H9 (cell line): ENCODE data around the gene CPXM1. TPM values are rescaled to one million over a fixed set of nuclear protein-coding genes. Genes with fewer than 3 reads are reported as not detected.

ENCODE experiments used
- DNase-seq: peaks from one replicate; pipeline ENCODE4 v3.0.0-alpha.2; 2017
- H2AFZ ChIP-seq: one replicate; pipeline ENCODE4 v1.6.1; 2013; ENCODE audit warnings: mild to moderate bottlenecking, low read length, control low read depth, moderate library complexity
- H2AK5ac ChIP-seq: 2 replicates; pipeline ENCODE4 v1.6.1; 2013; ENCODE audit warnings: low read length, control low read depth, mixed read lengths; ENCODE audit not compliant: insufficient read length
- H2BK120ac ChIP-seq: one replicate; pipeline ENCODE4 v1.6.1; 2013; ENCODE audit warnings: low read depth, mild to moderate bottlenecking, low read length, control low read depth, inconsistent platforms; ENCODE audit not compliant: poor library complexity, severe bottlenecking
- H2BK12ac ChIP-seq: 2 replicates; pipeline ENCODE4 v1.6.1; 2013; ENCODE audit warnings: low read length, control low read depth, mixed read lengths, low read depth; ENCODE audit not compliant: insufficient read length
- H2BK15ac ChIP-seq: 2 replicates; pipeline ENCODE4 v1.6.1; 2013; ENCODE audit warnings: low read depth, low read length, control low read depth
- H2BK20ac ChIP-seq: one replicate; pipeline ENCODE4 v1.6.1; 2013; ENCODE audit warnings: low read depth, mild to moderate bottlenecking, low read length, control low read depth, inconsistent platforms; ENCODE audit not compliant: poor library complexity, severe bottlenecking
- H2BK5ac ChIP-seq: 2 replicates; pipeline ENCODE4 v1.6.1; 2013; ENCODE audit warnings: low read length, control low read depth, mixed read lengths; ENCODE audit not compliant: insufficient read length
- H3K14ac ChIP-seq: 2 replicates; pipeline ENCODE4 v1.6.1; 2013; ENCODE audit warnings: low read length, control low read depth; ENCODE audit not compliant: insufficient read depth
- H3K18ac ChIP-seq: 2 replicates; pipeline ENCODE4 v1.6.1; 2013; ENCODE audit warnings: low read depth, mild to moderate bottlenecking, mixed read lengths, low read length, control low read depth; ENCODE audit not compliant: insufficient read length
- H3K23ac ChIP-seq: 2 replicates; pipeline ENCODE4 v1.6.1; 2013; ENCODE audit warnings: low read length, control low read depth, mixed read lengths, low read depth; ENCODE audit not compliant: insufficient read length
- H3K23me2 ChIP-seq: 2 replicates; pipeline ENCODE4 v1.6.1; 2013; ENCODE audit warnings: low read depth, mild to moderate bottlenecking, mixed read lengths, low read length, control low read depth; ENCODE audit not compliant: insufficient read length, poor library complexity, severe bottlenecking
- H3K27ac ChIP-seq: 2 replicates; pipeline ENCODE4 v1.5.1; 2013; ENCODE audit warnings: low read length, control low read depth, mixed read lengths, low read depth; ENCODE audit not compliant: insufficient read length
- H3K27me3 ChIP-seq: 2 replicates; pipeline ENCODE4 v1.6.1; 2013; ENCODE audit warnings: low read length, control low read depth, inconsistent platforms; ENCODE audit not compliant: insufficient read depth
- H3K4ac ChIP-seq: 2 replicates; pipeline ENCODE4 v1.6.1; 2013; ENCODE audit warnings: low read depth, mild to moderate bottlenecking, control low read depth, inconsistent platforms, low read length, moderate library complexity
- H3K4me1 ChIP-seq: 2 replicates; pipeline ENCODE4 v1.6.1; 2013; ENCODE audit warnings: low read length, control low read depth, inconsistent platforms; ENCODE audit not compliant: insufficient read depth
- H3K4me2 ChIP-seq: 2 replicates; pipeline ENCODE4 v1.6.1; 2013; ENCODE audit warnings: low read length, control low read depth, mixed read lengths; ENCODE audit not compliant: insufficient read length, insufficient read depth
- H3K56ac ChIP-seq: 2 replicates; pipeline ENCODE4 v1.6.1; 2013; ENCODE audit warnings: low read depth, mild to moderate bottlenecking, mixed read lengths, low read length, control low read depth; ENCODE audit not compliant: insufficient read length
- H3K79me1 ChIP-seq: 2 replicates; pipeline ENCODE4 v1.6.1; 2013; ENCODE audit warnings: low read depth, mild to moderate bottlenecking, moderate library complexity, low read length, control low read depth, inconsistent platforms; ENCODE audit not compliant: insufficient read depth, poor library complexity, severe bottlenecking
- H3K79me2 ChIP-seq: 2 replicates; pipeline ENCODE4 v1.6.1; 2013; ENCODE audit warnings: low read length, control low read depth, inconsistent platforms; ENCODE audit not compliant: insufficient read depth
- H3K9ac ChIP-seq: 2 replicates; pipeline ENCODE4 v1.6.1; 2013; ENCODE audit warnings: low read length, control low read depth, mixed read lengths; ENCODE audit not compliant: insufficient read length; ENCODE audit errors: extremely low read depth
- H3K9me3 ChIP-seq: one replicate; pipeline ENCODE4 v1.6.1; 2013; ENCODE audit warnings: low read depth, low read length, inconsistent platforms; ENCODE audit not compliant: control insufficient read depth
- H3T11ph ChIP-seq: one replicate; pipeline ENCODE4 v1.6.1; 2013; ENCODE audit warnings: mild to moderate bottlenecking, low read length, control low read depth, inconsistent platforms
- H4K20me1 ChIP-seq: one replicate; pipeline ENCODE4 v1.6.1; 2013; ENCODE audit not compliant: control insufficient read depth, insufficient read length, insufficient read depth
- H4K5ac ChIP-seq: 2 replicates; pipeline ENCODE4 v1.6.1; 2013; ENCODE audit warnings: low read depth, mild to moderate bottlenecking, mixed read lengths, low read length, control low read depth; ENCODE audit not compliant: insufficient read length
- H4K8ac ChIP-seq: replicated peaks from 2 replicates; pipeline ENCODE4 v1.6.1; 2013; ENCODE audit warnings: low read length, control low read depth, mixed read lengths, low read depth; ENCODE audit not compliant: insufficient read length
- H4K91ac ChIP-seq: 2 replicates; pipeline ENCODE4 v1.6.1; 2013; ENCODE audit warnings: low read depth, mild to moderate bottlenecking, moderate library complexity, mixed read lengths, low read length, control low read depth; ENCODE audit not compliant: insufficient read length
- H3K27ac Mint-ChIP-seq, 3 experiments: 2 replicates in 2 of 3; 3 replicates in 1 of 3; pipeline ENCODE4 v1.8.0; 2020 to 2021; ENCODE audit warnings: mixed read lengths in 3 of 3, mild to moderate bottlenecking in 1 of 3, moderate library complexity in 1 of 3
- H3K27me3 Mint-ChIP-seq: 2 replicates; pipeline ENCODE4 v1.8.0; 2021; ENCODE audit warnings: low read depth, mild to moderate bottlenecking, moderate library complexity, mixed read lengths
- H3K36me3 Mint-ChIP-seq, 3 experiments: 2 replicates in 2 of 3; 3 replicates in 1 of 3; pipeline ENCODE4 v1.8.0; 2020 to 2021; ENCODE audit warnings: low read depth in 3 of 3, mixed read lengths in 3 of 3; ENCODE audit not compliant: insufficient read depth in 1 of 3
- H3K4me1 Mint-ChIP-seq, 2 experiments: 2 replicates each; pipeline ENCODE4 v1.8.0; 2020; ENCODE audit warnings: mixed read lengths in 2 of 2
- H3K4me3 Mint-ChIP-seq, 2 experiments: 2 replicates in 1 of 2; 3 replicates in 1 of 2; pipeline ENCODE4 v1.8.0; 2020 to 2021; ENCODE audit warnings: mild to moderate bottlenecking in 2 of 2, mixed read lengths in 2 of 2, moderate library complexity in 1 of 2
- H3K9me3 Mint-ChIP-seq, 2 experiments: 2 replicates in 1 of 2; 3 replicates in 1 of 2; pipeline ENCODE4 v1.8.0; 2020; ENCODE audit warnings: mild to moderate bottlenecking in 2 of 2, mixed read lengths in 2 of 2, moderate library complexity in 1 of 2
- WGBS: extraction: QIAGEN DNeasy Blood & Tissue Kit; methylation state at CpG from one replicate; pipeline ENCODE4 v1.1.7; 2013; ENCODE audit warnings: missing lambda C conversion rate, low lambda C conversion rate, mixed read lengths; ENCODE audit not compliant: insufficient read length; ENCODE audit errors: extremely low coverage; 5-methylcytosine and 5-hydroxymethylcytosine counted together
- total RNA-seq: library from RNA; stranded (reverse); gene quantifications from 2 replicates; pipeline ENCODE4 v1.2.1, GENCODE V29; 2021
- TF ChIP-seq, protein P1 (sequence below): fragments of 200-600 bp; sonication (generic); conservative IDR thresholded peaks from 3 replicates; pipeline ENCODE4 v1.8.0; 2021; ENCODE audit warnings: antibody characterized with exemption, mild to moderate bottlenecking

CPXM1 gene
- total RNA-seq, 1 experiment from 2014 or later: 69.0 TPM

DNA sequence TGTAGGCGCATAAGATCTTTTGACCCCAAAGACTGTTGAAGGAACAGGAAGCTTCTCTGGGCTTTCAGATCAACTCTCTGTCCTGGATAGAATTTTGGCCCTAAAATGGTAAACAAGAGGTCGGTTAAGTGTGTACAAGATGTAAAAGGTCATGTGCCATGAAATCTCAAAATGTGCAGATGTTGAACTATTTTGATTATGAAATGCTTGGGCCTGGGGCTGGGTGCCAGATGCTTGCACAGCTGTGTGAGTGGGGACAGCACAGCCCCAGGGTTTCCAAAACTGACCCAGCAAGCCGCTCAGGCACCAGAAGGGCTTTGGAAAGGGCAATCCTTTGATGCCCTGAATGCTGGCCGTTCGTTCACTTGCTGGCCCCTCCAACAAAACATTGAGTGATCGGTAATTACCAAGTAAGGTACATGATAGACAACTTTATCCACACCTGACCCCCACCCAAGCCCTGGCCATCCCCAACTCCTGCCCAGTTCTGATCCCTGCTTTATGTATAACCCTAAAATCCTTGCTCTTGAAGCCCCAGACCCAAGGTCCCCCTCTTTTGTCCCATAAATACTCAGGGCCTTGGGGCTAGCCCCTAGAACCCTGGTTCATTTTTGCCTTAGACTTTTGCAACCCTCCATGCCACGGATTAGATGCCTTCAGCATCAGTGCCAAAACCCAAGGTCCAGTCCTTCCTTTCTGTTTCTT, 17.6 kb upstream of the CPXM1 start:
- Histone ChIP-seq H3T11ph (no peak overlapping the region), H3K56ac (no peak overlapping the region), H2BK15ac (no peak overlapping the region), H3K9ac (no peak overlapping the region), H2AFZ (no peak overlapping the region), H2BK20ac (no peak overlapping the region), H4K20me1 (no peaks in the 10 kb centered on the region), H3K23ac (no peak overlapping the region), H2AK5ac (no peak overlapping the region), H3K4me2 (no peak overlapping the region), H4K8ac (no peak overlapping the region), H4K91ac (no peak overlapping the region), H3K79me1 (no peaks in the 10 kb centered on the region), H3K14ac (no peak overlapping the region), H2BK12ac (no peak overlapping the region), H3K23me2 (peaks cover 6% of the 10 kb centered on the region), H3K27ac (no peak overlapping the region), H3K4me1 (no peaks in the 10 kb centered on the region), H3K79me2 (no peaks in the 10 kb centered on the region), H2BK5ac (no peak overlapping the region), H3K9me3 (no peaks in the 10 kb centered on the region), H2BK120ac (no peak overlapping the region), H3K27me3 (peaks cover 9% of the 10 kb centered on the region; the same call in 1 of the 2 replicates), H4K5ac (no peak overlapping the region), H3K4ac (no peak overlapping the region), H3K18ac (no peak overlapping the region)
- peaks cover 18% of the 10 kb centered on the region in 2 experiments for H3K4me1 Mint-ChIP-seq
- H3K36me3 Mint-ChIP-seq: no peaks in the 10 kb centered on the region; a peak in 1 of 7 replicates
- H3K27ac Mint-ChIP-seq: no peak overlapping the region
- TF ChIP-seq, protein P1, sequence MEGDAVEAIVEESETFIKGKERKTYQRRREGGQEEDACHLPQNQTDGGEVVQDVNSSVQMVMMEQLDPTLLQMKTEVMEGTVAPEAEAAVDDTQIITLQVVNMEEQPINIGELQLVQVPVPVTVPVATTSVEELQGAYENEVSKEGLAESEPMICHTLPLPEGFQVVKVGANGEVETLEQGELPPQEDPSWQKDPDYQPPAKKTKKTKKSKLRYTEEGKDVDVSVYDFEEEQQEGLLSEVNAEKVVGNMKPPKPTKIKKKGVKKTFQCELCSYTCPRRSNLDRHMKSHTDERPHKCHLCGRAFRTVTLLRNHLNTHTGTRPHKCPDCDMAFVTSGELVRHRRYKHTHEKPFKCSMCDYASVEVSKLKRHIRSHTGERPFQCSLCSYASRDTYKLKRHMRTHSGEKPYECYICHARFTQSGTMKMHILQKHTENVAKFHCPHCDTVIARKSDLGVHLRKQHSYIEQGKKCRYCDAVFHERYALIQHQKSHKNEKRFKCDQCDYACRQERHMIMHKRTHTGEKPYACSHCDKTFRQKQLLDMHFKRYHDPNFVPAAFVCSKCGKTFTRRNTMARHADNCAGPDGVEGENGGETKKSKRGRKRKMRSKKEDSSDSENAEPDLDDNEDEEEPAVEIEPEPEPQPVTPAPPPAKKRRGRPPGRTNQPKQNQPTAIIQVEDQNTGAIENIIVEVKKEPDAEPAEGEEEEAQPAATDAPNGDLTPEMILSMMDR: no peak
- H3K4me3 Mint-ChIP-seq: no peak overlapping the region
- peaks cover under 1 to 4% of the 10 kb centered on the region in 2 experiments; a peak in 3 of 5 replicates for H3K9me3 Mint-ChIP-seq
- WGBS: no CpG with 5 or more reads among the region's 7 CpGs
- no peak for DNase-seq
- H3K27me3 Mint-ChIP-seq: peaks cover 29% of the 10 kb centered on the region
